DMS114 treated with DMSO at 0.1 percent for 48 hours (cell line): ENCODE data around the gene CA7.

Experiments
- DNase-seq: peaks from one replicate; lab custom pipeline; 2025; ENCODE audit not compliant: unreplicated experiment; lab: John Stamatoyannopoulos, UW

CA7 gene

DNA sequence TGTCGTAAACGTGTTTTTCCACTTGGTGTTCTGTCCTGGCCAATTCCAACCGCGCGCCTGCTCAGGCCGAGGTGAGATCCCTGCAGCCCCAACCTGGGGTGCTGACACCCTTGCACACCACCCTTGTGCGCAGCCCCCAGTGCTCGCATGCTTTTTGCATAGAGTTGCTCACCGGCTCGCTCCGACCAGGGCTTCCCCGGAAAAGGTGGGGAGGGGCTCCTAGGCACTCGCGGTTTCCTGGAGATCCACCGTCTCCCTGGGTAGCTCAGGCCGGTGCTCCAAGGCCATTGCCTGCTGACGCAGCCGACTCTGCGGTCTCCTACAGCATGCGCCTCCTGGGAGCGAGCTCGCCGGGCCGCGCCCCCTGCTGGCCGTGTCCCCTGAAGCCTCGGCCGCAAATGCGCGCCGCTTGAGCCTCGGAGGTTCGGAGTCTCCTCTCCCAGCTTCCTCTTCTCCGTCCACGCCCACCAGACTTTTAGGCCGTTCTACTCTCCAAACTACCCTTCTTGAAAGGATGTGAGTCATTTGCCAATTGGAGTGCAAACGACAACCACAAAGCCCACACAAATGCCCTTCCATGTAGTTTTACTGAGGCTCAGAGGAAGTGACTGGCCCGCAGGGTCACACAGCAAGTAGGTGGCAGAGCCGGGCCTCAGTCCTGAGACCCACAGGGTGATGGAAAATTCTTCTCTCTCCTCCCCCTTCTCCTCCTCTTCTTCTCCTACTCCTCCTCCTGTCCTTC is 28.9 kb downstream of the CA7 start:
- peak; percentile 80 for DNase-seq

DNA sequence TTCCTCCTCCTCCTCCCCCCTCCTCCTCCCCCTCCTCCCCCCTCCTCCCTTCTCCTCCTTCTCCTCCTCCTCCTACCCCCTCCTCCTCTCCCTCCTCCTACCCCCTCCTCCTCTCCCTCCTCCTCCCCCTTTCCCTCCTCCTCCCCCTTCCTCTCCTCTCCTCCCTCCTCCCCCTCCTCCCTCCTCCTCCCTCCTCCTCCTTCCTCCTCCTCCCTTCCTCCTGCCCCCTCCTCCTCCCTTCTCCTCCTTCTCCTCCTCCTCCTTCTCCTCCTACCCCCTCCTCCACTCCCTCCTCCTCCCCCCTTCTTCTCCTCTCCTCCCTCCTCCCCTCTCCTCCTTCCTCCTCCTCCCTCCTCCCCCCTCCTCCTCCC is 29.5 kb downstream of the CA7 start:
- no peak for DNase-seq

DNA sequence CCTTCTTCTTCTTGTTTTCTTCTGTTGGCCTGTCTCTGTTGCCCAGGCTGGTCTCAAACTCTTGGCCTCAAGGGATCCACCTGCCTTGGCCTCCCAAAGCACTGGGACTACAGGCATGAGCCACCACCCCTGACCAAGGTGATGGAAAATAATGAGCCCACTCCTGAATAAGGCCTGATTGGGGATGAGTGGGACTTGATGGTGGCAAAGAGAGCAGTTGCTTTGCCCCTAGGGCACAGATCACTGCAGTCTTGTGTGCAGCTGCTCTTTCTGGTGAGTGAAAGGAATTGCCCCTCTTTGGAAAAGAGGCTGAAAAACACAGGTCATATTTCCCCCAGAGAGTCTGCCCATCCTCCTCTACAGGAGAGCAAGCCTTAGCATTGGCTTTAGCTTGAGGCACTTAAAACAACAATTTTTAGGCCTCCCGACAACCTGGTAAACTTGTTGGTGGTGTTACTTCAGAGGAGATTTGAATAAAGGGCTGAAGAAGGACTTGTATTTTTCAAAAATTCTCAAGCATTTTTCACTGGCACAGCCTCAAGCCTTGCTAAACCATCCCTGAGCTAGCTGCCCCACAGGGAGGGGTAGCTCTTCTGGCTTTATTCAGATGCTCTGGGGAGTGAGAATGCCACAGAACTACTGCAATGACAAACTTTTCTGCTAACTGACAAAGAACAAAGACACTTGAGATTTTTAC is 30.0 kb downstream of the CA7 start:
- DNase-seq: no peak

DNA sequence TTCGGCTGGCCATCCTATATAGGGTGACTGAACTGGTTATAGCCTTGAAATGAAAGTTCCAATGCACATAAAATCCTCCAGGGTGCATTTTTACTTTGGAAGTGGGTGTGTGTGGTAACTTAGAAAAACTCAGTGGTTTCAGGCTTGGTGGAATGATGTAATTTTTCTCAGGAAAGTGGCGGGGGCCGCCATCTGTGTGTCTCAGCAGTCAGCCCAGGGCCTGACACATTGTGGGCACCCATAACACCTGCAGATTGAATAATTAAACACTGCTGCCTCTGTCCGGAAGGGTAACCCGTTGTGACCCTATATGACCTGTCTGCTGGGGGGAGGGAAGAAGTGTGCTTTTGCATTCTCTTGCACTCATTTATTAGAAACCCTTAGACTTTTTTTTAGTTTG is 33.9 kb downstream of the CA7 start:
- DNase-seq: no peak

DNA sequence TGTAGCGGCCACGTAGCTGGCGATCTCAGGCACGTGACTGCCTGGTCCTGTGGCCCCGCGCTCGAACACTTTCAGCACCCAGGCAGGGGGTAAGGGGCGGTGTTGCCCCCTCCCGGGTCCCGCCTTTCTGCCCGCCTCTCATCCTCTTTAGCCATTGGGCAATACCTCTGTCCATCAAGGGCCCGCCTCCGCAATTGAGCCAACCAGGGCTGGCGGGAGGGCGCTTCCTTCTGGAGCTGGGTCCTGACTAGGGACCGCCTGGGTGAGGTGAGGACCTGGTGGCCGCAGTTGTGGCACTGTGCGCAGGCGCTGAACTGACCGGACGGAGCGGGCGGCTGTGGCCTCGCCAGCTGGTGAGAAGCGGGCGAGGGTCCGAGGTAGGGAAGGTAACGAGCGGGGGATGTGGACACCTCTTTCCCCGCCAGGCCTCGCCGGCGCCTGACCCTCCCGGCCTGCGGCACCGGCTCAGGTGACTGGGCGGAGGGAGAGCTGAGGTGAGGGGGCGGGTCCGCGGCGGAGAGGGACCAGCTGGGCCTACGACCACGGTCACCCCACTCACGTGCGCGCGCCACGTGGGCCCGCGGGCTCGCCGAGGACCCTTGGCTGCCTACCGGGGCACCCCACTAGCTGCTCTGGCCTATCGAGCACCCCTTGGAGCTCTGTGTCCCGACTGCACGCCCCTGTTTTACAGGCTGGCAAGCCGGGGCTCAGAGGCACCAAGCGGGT is 36.2 kb downstream of the CA7 start, which contains the start of gene PDP2:
PDP2 (plus strand) TSS at position 228 of the 726 bp plus-strand sequence. CDS start 3,770 bp downstream, outside the sequence.
- peak; percentile 92 for DNase-seq

DNA sequence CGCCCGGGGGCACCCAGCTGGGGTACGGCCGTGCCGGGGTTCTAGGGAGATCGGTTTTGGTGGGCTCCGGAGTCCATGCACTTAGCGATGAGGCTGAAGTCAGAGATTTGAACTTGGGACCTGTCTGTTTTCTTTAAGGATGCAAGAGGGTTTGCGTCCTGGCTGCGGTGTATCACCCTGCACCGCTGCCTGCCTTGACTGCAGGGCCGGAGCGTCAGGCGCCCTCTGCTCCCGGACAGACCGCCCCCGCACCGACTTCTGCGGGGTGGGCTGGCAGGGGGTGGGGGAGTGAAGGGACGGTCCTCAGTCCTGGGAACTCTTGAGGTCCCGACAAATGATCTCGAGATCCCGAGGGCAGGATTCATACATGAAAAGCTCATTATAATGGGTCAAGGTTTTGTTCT is 36.8 kb downstream of the CA7 start:
- DNase-seq: no peak

DNA sequence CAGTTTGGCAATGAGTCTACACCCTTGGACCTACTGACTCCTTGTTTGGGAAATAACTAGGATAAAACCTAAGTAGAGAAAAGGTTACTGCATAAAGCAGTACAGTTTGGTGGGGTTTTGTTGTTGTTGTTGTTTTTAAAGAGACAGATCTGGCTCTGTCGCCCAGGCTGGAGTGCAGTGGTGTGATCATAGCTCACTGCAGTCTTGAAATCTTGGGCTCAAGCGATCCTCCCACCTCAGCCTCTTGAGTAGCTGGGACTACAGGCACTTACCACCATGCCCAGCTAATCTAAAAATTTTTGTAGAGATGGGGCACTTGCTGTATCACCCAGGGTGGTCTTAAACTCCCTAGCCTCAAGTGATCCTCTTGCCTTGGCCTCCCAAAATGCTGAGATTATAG is 37.3 kb downstream of the CA7 start:
- no peak for DNase-seq

DNA sequence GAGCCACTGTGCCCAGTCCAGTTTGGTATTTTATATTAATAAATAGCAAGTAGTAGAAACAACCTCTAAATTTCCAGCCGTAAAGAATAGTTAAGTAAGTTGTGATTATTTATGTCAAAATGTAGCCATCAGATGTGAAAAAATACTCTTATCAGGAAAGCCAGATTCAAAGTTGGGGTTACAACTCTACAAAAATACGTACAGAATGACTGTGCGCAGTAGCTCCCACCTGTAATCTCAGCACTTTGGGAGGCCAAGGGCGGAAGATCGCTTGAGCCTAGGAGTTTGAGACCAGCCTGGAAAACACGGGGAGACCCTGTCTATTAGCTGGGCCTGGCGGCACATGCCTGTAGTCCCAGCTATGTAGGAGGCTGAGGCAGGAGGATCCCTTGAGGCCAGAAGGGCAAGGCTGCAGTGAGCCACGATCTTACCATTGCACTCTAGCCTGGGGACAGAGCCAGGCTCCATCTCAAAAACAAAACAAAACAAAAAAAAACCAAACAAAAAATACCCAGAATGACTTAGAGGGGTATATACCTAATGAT is 37.8 kb downstream of the CA7 start:
- no peak for DNase-seq

DNA sequence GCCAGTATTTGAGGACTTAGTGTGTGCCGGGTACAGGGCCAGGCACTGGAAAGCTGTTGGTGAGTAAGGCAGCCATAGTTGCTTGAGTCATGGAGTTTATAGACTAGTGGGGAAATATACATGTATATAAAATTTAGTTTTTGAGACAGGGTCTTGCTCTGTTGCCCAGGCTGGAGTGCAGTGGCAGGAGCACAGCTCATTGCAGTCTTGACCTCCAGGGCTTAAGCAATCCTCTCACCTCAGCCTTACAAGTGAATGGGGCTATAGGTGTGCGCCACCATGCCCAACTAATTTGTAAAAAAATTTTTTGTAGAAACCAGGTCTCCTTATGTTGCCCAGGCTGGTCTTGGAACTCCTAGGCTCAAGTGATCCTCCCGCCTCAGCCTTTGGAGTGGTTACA is 38.5 kb downstream of the CA7 start:
- DNase-seq: no peak

DNA sequence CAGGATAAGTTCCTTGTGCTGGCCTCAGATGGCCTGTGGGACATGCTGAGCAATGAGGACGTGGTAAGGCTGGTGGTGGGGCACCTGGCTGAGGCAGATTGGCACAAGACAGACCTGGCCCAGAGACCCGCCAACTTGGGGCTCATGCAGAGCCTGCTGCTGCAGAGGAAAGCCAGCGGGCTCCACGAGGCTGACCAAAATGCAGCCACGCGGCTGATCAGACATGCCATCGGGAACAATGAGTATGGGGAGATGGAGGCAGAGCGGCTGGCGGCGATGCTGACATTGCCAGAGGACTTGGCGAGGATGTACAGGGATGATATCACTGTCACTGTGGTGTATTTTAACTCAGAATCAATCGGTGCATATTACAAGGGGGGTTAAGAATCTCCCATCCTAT is 41.3 kb downstream of the CA7 start:
- no peak for DNase-seq

DNA sequence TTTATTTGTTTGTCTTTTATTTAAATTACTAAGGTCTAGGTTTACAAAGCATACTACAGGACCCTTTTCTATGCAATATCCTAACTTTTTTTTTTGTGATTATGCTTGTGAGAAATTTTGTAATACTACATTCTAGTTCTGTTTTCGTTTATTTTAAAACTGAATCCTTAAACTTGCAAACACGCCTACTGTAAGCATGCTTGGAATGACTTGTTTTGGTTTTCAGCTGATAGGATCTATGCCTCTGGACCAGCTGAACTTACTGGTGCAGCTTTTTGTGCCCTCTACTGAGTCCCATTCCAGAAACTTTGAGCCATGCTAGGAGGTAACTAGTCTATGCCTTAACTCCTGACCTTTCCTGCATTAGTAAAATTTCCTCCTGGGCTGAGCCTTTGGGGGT is 42.1 kb downstream of the CA7 start:
- DNase-seq: no peak

DNA sequence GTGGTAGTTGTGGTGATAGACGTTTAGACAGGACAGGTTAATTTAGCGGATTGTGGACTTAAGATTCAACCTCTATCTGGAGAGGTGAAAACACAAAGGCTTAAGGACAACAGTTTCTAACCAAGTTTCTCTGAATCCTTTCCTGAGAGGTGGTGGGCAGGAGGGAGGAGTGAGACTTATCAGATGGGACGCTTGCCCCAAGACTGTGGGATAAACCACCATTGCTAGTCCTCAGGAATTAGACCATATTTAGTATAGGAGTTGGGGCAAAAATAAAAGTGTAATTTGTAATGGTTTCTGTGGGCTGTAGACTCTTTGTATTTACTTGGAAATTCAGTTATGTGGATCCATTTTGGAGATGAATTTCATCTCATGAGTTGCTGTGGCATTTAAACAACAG is 42.7 kb downstream of the CA7 start:
- no peak for DNase-seq

DNA sequence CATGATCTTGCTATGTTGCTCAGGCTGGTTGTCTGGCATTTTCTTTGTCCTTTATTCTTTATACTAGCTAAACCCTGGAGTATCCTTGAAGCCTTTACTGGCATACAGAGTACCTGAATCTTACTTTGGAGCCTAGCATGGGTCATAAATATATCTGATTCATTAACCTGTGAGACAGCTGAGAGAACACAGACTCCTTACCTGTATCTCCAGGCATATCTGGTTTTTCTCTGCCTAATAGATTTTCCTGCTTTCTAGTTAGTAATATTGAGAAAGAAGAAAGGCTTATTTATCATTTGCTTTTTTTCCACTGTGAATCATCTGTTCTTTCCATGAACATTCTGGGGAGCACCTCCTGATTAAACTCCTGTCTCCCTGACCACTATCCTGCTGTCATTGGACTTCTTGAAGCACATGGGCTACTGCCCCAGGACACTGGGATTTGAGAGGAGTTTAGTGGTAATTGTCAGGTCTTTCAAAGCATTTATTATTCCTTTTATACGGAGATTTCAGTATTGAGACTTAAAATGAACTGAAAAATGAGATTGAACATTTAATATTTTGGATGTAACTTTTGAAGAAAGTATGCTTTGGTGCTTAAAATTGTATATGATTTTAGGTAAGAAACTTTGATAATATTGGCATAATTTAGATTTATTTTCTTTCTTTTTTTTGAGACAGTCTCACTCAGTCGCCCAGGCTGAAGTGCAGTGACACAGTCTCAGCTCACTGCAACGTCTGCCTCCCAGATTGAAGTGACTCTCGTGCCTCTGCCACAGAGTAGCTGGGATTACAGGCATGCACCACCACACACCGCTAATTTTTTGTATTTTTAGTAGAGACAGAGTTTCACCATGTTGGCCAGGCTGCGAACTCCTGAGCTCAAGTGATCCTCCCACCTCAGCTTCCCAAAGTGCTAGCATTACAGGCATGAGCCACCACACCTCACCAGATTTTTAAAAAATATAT is 44.7 kb downstream of the CA7 start:
- no peak for DNase-seq

DNA sequence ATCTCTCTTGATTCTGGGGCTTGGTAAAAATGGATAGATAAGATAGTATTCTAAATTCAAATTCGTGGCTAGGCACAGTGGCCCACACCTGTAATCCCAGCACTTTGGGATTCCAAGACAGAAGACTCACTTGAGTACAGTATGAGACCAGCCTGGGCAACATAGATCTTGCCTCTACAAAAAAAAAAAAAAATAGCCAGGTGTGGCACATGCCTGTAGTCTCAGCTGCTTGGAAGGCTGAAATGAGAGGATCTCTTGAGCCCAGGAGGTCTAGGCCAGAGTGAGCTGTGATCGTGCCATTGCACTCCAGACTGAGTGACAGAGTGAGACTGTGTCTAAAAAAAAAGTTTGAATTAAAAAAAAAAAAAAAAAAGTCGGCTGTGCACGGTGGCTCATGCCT is 45.4 kb downstream of the CA7 start:
- no peak for DNase-seq

DNA sequence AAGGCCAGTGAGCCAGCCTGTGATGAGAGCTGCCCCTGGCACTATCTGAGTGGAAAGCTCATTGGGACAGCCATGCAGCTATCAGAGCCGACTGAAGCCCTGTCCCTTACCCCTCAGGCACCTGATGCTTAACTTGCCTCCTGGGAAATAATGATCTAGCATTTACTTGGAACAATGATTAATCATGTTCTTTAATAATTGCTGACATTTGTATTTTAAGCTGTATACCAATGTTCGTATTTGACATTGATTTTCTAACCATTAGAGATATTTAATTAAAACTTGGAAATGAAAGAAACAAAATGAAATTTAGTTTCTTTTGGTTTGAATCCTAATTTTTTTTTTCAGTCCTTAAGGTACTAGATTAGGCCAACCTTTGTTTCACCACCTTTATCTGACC is 46.6 kb downstream of the CA7 start:
- DNase-seq: no peak

DNA sequence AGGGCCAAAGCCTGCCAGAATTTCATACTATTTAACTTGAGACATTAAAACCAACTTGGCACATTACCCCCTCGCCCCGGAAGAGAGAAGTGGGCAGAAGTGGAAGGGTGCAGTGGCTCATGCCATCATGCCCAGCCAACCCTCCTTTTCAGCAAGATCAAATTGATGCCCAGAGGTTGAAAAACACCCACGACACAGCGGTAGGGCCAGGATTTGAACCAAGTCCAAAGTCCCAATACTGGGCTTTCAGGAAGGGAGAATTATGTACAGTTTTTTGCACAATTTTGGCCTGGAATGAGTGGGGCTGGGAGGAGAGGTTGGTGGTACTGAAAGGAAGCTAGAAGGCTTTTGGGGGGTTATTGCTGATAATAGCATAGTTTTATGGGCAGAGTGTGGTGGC is 47.1 kb downstream of the CA7 start:
- DNase-seq: no peak

DNA sequence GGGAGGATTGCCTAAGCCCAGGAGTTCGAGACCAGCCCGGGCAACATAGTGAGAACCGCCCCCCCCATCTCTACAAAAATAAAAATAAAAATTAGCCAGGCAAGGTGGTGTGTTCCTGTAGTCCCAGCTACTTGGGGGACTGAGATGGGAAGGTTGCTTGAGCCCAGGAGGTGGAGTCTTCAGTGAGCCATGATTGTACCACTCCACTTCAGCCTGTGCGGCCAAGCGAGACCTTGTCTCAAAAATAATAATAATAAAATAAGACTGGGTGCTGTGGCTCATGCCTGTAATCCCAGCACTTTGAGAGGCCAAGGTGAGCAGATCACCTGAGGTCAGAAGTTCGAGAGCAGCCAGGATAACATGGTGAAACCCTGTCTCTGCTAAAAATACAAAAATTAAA is 47.6 kb downstream of the CA7 start:
- no peak for DNase-seq

DNA sequence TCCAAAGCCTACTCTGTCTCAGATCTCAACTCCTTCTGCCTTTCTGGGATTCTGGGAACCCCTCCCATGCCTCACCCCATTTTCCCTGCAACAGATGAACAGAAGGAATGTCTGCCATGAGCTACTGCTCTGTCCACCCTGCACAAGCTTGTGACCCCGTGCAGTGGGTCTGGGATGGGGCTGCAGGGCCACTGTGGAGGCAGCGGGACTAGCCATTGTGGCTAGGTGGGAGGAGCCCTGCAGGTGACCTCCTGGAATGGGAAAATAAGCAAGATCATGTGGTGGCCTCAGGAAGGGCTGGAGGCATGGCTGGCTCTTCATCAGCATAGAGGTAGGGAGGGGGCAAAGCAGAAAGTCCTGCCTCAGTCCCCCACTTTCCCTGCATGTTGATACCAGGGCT is 49.8 kb downstream of the CA7 start:
- DNase-seq: no peak

DNA sequence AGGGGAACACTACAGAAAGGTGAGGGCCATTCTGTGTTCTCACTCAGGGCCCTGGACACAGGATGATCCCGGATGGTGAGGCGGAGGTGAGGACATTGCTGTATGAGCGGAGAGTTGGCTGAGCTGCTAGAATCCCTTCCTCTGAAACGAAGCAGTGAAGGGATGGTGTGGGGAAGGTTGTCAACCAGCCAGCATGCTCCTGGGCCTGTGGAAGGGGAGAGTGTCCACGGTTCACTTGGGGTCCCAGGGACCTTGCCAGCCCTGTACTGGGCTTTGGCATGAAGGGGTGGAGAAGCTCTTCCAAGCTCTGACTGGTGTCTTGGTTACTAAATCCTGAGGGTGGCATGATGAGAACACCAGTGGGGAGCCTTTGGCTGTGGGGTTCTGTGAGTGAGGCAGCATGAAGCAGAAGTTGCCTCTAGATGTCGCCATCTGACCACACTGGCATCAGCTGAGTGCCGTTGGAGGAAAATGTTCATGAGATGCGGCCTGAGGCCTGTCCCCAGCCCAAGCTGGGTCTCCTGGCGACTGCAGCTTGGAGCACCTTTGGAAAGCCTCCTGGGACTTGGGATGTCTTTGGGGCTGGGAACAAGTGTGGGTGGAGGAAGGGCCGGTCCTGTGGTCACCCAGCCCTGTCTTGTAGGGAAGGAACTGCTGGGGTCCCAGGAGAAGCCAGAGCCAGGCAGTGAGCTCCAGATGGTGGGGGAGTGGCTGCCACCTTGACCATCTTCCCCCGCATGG is 50.9 kb downstream of the CA7 start:
- peak; percentile 55 for DNase-seq

DNA sequence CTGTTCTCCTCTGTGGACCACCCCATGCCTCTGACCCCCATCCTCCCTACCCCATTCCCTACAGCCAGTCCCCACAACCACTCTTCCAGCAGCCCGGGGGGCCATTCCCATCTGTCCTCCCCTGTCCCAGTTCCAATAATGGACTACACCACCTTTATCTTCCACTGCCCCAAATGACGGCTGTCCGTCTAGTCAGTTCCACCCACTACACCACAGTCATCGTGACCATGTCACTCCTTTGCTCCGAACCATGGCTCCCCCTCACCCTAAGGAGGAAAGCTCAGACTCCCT is 51.4 kb downstream of the CA7 start:
- no peak for DNase-seq
